Myocyte (in vitro differentiated cells): Measurements from ENCODE around the gene PAPSS2. TPM values are rescaled to one million over a fixed set of nuclear protein-coding genes. Genes with fewer than 3 reads are reported as not detected.
"Not testable (repeated sequence)": the region's sequence is repeated elsewhere in the genome, so short reads cannot be mapped to it uniquely, and the experiment has no call there.

ENCODE experiments used
- DNase-seq: peaks from one replicate; pipeline ENCODE4 v3.0.0-alpha.2; 2012; ENCODE audit warnings: low read depth
- total RNA-seq: library from RNA; depleted of rRNA; stranded (reverse); fragments of >200 nt; gene quantifications from 2 replicates; pipeline ENCODE4 v1.2.3, GENCODE V29; 2014

The PAPSS2 gene
- total RNA-seq, 1 donor from 2014 or later: 8.3 TPM

GRCh38 chr10:87642486-87642885 lies 17.2 kb upstream of the PAPSS2 start:
- DNase-seq: no peak

- no peak for DNase-seq
Observed at GRCh38 chr10:87642988-87643387, 16.7 kb upstream of the PAPSS2 start.

- no peak for DNase-seq
Observed at GRCh38 chr10:87643920-87644319, 15.8 kb upstream of the PAPSS2 start.

GRCh38 chr10:87644500-87644899 lies 15.2 kb upstream of the PAPSS2 start:
- not testable (repeated sequence) for DNase-seq

GRCh38 chr10:87646192-87646909 lies 13.3 kb upstream of the PAPSS2 start:
- no peak for DNase-seq

GRCh38 chr10:87646935-87647334 lies 12.7 kb upstream of the PAPSS2 start:
- no peak for DNase-seq

- DNase-seq: no peak
Observed at GRCh38 chr10:87650838-87651589, 8.7 kb upstream of the PAPSS2 start.

GRCh38 chr10:87651801-87652200 lies 7.9 kb upstream of the PAPSS2 start:
- DNase-seq: no peak

- no peak for DNase-seq
Observed at GRCh38 chr10:87652261-87652660, 7.4 kb upstream of the PAPSS2 start.

GRCh38 chr10:87654212-87654611 lies 5.5 kb upstream of the PAPSS2 start:
- no peak for DNase-seq

GRCh38 chr10:87656431-87657072 lies 3.1 kb upstream of the PAPSS2 start:
- DNase-seq: peak; percentile 61

GRCh38 chr10:87657371-87657770 lies 2.3 kb upstream of the PAPSS2 start:
- DNase-seq: peak; percentile 40

GRCh38 chr10:87658321-87658795 lies 1.3 kb upstream of the PAPSS2 start:
- DNase-seq: no peak

GRCh38 chr10:87658858-87659555 lies 671 bp upstream of the PAPSS2 start:
- DNase-seq: no peak

- DNase-seq: peak; percentile 56
Observed at GRCh38 chr10:87660484-87661133, 931 bp downstream of the PAPSS2 start.

GRCh38 chr10:87661861-87662785 lies 2.4 kb downstream of the PAPSS2 start:
- DNase-seq: no peak

- DNase-seq: no peak
Observed at GRCh38 chr10:87664276-87664701, 4.6 kb downstream of the PAPSS2 start.

GRCh38 chr10:87667493-87667892 lies 7.8 kb downstream of the PAPSS2 start:
- no peak for DNase-seq

- no peak for DNase-seq
Observed at GRCh38 chr10:87668324-87669074, 8.8 kb downstream of the PAPSS2 start.
